ENCODE results near the gene SS18L1.

The SS18L1 gene

GRCh38 chr20:62219101-62219991 is 75.8 kb downstream of the SS18L1 start:
- no peak overlapping the region for H3K4me3 ChIP-seq (ENCODE audit: low read depth, low read length)
- CTCF ChIA-PET: interaction anchor here (1.0 kb wide), 1 partner anchor 36 kb away, joined by 3 read pairs; no protein-coding TSS in a partner anchor
- POLR2A ChIA-PET: no interaction called here

DNA sequence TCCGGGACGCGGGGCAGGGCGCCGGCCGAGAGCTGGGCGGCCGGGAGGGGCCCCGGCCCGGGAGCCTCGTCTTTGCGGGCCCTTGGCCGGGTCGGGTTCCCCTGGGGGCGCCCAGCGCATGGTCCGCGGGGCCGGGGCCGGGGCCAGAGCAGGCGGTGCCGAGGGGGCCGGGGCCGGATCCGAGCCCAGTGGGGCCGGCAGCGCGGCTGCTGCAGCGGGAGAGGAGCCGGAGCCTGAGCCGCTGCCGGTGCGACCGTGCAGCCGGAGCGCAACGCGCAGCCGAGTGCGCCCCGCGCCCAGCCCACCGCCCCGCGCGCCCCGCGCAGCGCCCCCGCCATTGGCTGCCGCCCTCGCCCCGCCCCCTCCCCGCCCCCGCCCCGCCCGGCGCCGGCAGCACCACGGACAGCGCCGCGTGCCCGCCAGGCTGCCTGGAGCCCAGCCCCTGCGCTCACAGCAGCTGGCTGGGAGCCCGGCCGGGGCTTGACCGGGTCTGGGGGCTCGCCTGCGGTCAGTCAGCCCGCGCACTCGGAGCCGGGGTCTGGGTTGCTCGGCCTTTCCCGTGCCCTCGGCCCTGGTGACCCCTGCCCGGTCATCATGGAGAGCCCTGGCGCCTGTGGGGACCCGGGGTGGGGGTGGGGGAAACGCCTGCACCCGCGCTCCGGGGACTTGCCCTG is 76.6 kb downstream of the SS18L1 start, which contains the start of gene HRH3:
Gene HRH3 (minus strand): TSS at position 287 of the 674 bp plus-strand sequence. CDS start 308 bp downstream, outside the sequence.
- ChIA-PET CTCF (no interaction called here), POLR2A (no interaction called here)
- H3K4me3 ChIP-seq (ENCODE audit: low read depth, low read length): 0 out of 2 replicates have a peak within 1 kb of the TSS, but pooled peaks have one; percentile 18
- TF ChIP-seq, protein P1, sequence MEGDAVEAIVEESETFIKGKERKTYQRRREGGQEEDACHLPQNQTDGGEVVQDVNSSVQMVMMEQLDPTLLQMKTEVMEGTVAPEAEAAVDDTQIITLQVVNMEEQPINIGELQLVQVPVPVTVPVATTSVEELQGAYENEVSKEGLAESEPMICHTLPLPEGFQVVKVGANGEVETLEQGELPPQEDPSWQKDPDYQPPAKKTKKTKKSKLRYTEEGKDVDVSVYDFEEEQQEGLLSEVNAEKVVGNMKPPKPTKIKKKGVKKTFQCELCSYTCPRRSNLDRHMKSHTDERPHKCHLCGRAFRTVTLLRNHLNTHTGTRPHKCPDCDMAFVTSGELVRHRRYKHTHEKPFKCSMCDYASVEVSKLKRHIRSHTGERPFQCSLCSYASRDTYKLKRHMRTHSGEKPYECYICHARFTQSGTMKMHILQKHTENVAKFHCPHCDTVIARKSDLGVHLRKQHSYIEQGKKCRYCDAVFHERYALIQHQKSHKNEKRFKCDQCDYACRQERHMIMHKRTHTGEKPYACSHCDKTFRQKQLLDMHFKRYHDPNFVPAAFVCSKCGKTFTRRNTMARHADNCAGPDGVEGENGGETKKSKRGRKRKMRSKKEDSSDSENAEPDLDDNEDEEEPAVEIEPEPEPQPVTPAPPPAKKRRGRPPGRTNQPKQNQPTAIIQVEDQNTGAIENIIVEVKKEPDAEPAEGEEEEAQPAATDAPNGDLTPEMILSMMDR (IDR thresholded peaks at IDR 0.05; ENCODE audit: insufficient read depth, low read length, missing control alignments): no peak
- no peak for DNase-seq (ENCODE audit: low read depth, low spot score)

More at GRCh38 chr20:62219101-62219991, 75.8 kb downstream of the SS18L1 start:
- TF ChIP-seq, protein P1 (IDR thresholded peaks at IDR 0.05; ENCODE audit: insufficient read depth, low read length, missing control alignments): no peak
- no peak for DNase-seq (ENCODE audit: low read depth, low spot score)

GRCh38 chr20:62220666-62221568 is 77.3 kb downstream of the SS18L1 start:
- TF ChIP-seq, protein P1 (IDR thresholded peaks at IDR 0.05; ENCODE audit: insufficient read depth, low read length, missing control alignments): no peak
- ChIA-PET POLR2A (no interaction called here), CTCF (no interaction called here)
- H3K4me3 ChIP-seq (ENCODE audit: low read depth, low read length): no peak overlapping the region
- DNase-seq (ENCODE audit: low read depth, low spot score): no peak

- ChIA-PET CTCF (no interaction called here), POLR2A (no interaction called here)
- TF ChIP-seq, protein P1 (IDR thresholded peaks at IDR 0.05; ENCODE audit: insufficient read depth, low read length, missing control alignments): no peak
- H3K4me3 ChIP-seq (ENCODE audit: low read depth, low read length): no peak overlapping the region
- no peak for DNase-seq (ENCODE audit: low read depth, low spot score)
Observed at GRCh38 chr20:62222266-62222850, 78.8 kb downstream of the SS18L1 start.

GRCh38 chr20:62222972-62223371 is 79.4 kb downstream of the SS18L1 start:
- POLR2A ChIA-PET: no interaction called here
- no peak for DNase-seq (ENCODE audit: low read depth, low spot score)
- CTCF ChIA-PET: no interaction called here
- TF ChIP-seq, protein P1 (IDR thresholded peaks at IDR 0.05; ENCODE audit: insufficient read depth, low read length, missing control alignments): no peak
- no peak overlapping the region for H3K4me3 ChIP-seq (ENCODE audit: low read depth, low read length)

Measured in AG04449 (cell line).